GM19351 (cell line): Measurements from ENCODE around the gene PCBP3.

Experiments used
- ATAC-seq: cut with Tn5 transposase; IDR thresholded peaks from one replicate; pipeline ENCODE4 v1.9.1; 2021; ENCODE audit warnings: mild to moderate bottlenecking, moderate library complexity; ENCODE audit not compliant: unreplicated experiment

The PCBP3 gene

GRCh38 chr21:45938811-45939520, 295.4 kb downstream of the PCBP3 start:
- ATAC-seq = no peak

GRCh38 chr21:45939521-45940045, 296.1 kb downstream of the PCBP3 start:
- no peak for ATAC-seq

GRCh38 chr21:45940091-45940490, 296.6 kb downstream of the PCBP3 start:
- ATAC-seq = no peak

- ATAC-seq = no peak
Observed at GRCh38 chr21:45940621-45941337, 297.3 kb downstream of the PCBP3 start.

- no peak for ATAC-seq
Observed at GRCh38 chr21:45941338-45941710, 297.8 kb downstream of the PCBP3 start.

GRCh38 chr21:45941717-45942546, 298.4 kb downstream of the PCBP3 start:
- no peak for ATAC-seq

GRCh38 chr21:45942755-45943629, 299.5 kb downstream of the PCBP3 start:
- no peak for ATAC-seq

GRCh38 chr21:45943630-45944540, 300.4 kb downstream of the PCBP3 start:
- ATAC-seq = no peak

- no peak for ATAC-seq
Observed at GRCh38 chr21:45944601-45945000, 301.1 kb downstream of the PCBP3 start.

- no peak for ATAC-seq
Observed at GRCh38 chr21:45945066-45945867, 301.7 kb downstream of the PCBP3 start.

- ATAC-seq = no peak
Observed at GRCh38 chr21:45945868-45946210, 302.3 kb downstream of the PCBP3 start.

GRCh38 chr21:45947296-45947695, 303.8 kb downstream of the PCBP3 start:
- ATAC-seq = no peak

- no peak for ATAC-seq
Observed at GRCh38 chr21:45947716-45948255, 304.3 kb downstream of the PCBP3 start.

- ATAC-seq = no peak
Observed at GRCh38 chr21:45948576-45949141, 305.1 kb downstream of the PCBP3 start.

- ATAC-seq = no peak
Observed at GRCh38 chr21:45949928-45950739, 306.6 kb downstream of the PCBP3 start.

- no peak for ATAC-seq
Observed at GRCh38 chr21:45950740-45951515, 307.4 kb downstream of the PCBP3 start.
